Keratinocyte (primary cell): ENCODE data around the gene CIPC. TPM values are rescaled to one million over a fixed set of nuclear protein-coding genes. Genes with fewer than 3 reads are reported as not detected.

Experiments
- DNase-seq: peaks from one replicate; pipeline ENCODE4 v3.0.0-alpha.2; 2011; ENCODE audit warnings: low read depth, missing footprints, low spot score
- FAIRE-seq: peaks from 2 replicates; lab custom pipeline; 2011; peaks lifted over from hg19 to GRCh38; lab: Jason Lieb, UNC
- H2AFZ ChIP-seq: 2 replicates; pipeline ENCODE4 v1.6.0; 2012; ENCODE audit warnings: low read length, control low read depth, inconsistent platforms; ENCODE audit not compliant: control insufficient read depth
- H3K27ac ChIP-seq: 2 replicates; pipeline ENCODE4 v1.5.1; 2011; ENCODE audit warnings: low read length; ENCODE audit not compliant: control insufficient read depth, insufficient read depth
- H3K27me3 ChIP-seq: 3 replicates; pipeline ENCODE4 v1.6.0; 2011; ENCODE audit warnings: low read length; ENCODE audit not compliant: control insufficient read depth, insufficient read depth; ENCODE audit errors: extremely low read depth
- H3K36me3 ChIP-seq, 2 experiments: 2 replicates in 1 of 2; 3 replicates in 1 of 2; pipeline ENCODE4 v1.5.1; 2011; ENCODE audit warnings: low read length in 2 of 2, mild to moderate bottlenecking in 1 of 2; ENCODE audit not compliant: control insufficient read depth in 2 of 2, insufficient read depth in 2 of 2; ENCODE audit errors: extremely low read depth in 1 of 2
- H3K4me1 ChIP-seq: 3 replicates; pipeline ENCODE4 v1.5.1; 2011; ENCODE audit warnings: low read length; ENCODE audit not compliant: control insufficient read depth, insufficient read depth; ENCODE audit errors: extremely low read depth
- H3K4me2 ChIP-seq: 3 replicates; pipeline ENCODE4 v1.6.0; 2011; ENCODE audit warnings: low read depth, low read length; ENCODE audit not compliant: control insufficient read depth, insufficient read depth; ENCODE audit errors: extremely low read depth
- H3K4me3 ChIP-seq, 3 experiments: fragments of 200-600 bp in 1 of 3; sonication (generic) in 1 of 3; 2 replicates in 2 of 3; 3 replicates in 1 of 3; pipeline ENCODE4 v1.5.1; 2011 to 2016; ENCODE audit warnings: low read length in 3 of 3, mild to moderate bottlenecking in 3 of 3, control low read depth in 2 of 3, inconsistent platforms in 1 of 3, low read depth in 1 of 3, mixed read lengths in 1 of 3, mixed run types in 1 of 3, moderate library complexity in 1 of 3; ENCODE audit not compliant: control insufficient read depth in 2 of 3, insufficient read depth in 2 of 3; ENCODE audit errors: extremely low read depth in 1 of 3
- H3K79me2 ChIP-seq: 2 replicates; pipeline ENCODE4 v1.6.0; 2012; ENCODE audit warnings: low read length; ENCODE audit not compliant: control insufficient read depth, insufficient read depth
- H3K9ac ChIP-seq: 3 replicates; pipeline ENCODE4 v1.6.0; 2011; ENCODE audit warnings: low read length; ENCODE audit not compliant: control insufficient read depth, insufficient read depth; ENCODE audit errors: extremely low read depth
- H3K9me1 ChIP-seq: 3 replicates; pipeline ENCODE4 v1.6.0; 2011; ENCODE audit warnings: low read length; ENCODE audit not compliant: control insufficient read depth, insufficient read depth; ENCODE audit errors: extremely low read depth
- H3K9me3 ChIP-seq: 2 replicates; pipeline ENCODE4 v1.5.1; 2012; ENCODE audit warnings: low read depth, low read length; ENCODE audit not compliant: control insufficient read depth
- H4K20me1 ChIP-seq: 3 replicates; pipeline ENCODE4 v1.6.0; 2011; ENCODE audit warnings: low read length; ENCODE audit not compliant: control insufficient read depth, insufficient read depth; ENCODE audit errors: extremely low read depth
- CTCF ChIP-seq, 3 experiments: IDR thresholded peaks in 1 of 3; conservative IDR thresholded peaks in 1 of 3; optimal IDR thresholded peaks in 1 of 3; 2 replicates in 2 of 3; 3 replicates in 1 of 3; pipeline versions ENCODE3 to v1.5.1; 2011; ENCODE audit warnings: low read length in 3 of 3, mild to moderate bottlenecking in 3 of 3, moderate library complexity in 2 of 3, control low read depth in 1 of 3, inconsistent platforms in 1 of 3; ENCODE audit not compliant: insufficient read depth in 2 of 3; ENCODE audit errors: extremely low read depth in 1 of 3
- EZH2 ChIP-seq: IDR thresholded peaks from one replicate; pipeline ENCODE4 v1.6.1; 2012; ENCODE audit warnings: inconsistent platforms, mild to moderate bottlenecking, low read length, moderate library complexity
- dilution Hi-C: fragments of 300-500 bp; cut with MboI; formaldehyde crosslinking; loops from one replicate; pipeline ENCODE4 v1.7.0; 2020; ENCODE audit warnings: low sequenced_read_pairs; ENCODE audit not compliant: extremely low pct_ligation_motif_present
- polyA plus RNA-seq, 5 experiments: library from polyadenylated mRNA; depleted of rRNA in 3 of 5; stranded (reverse) in 3 of 5; stranded (forward) in 1 of 5; unstranded in 1 of 5; fragments of >200 nt; gene quantifications; 1 replicate in 1 of 5; 2 replicates in 3 of 5; 3 replicates in 1 of 5; pipeline versions ENCODE4 v1.2.1 to v1.2.3, GENCODE V29; 2011 to 2012; ENCODE audit warnings: missing spikeins in 2 of 5, low read depth in 1 of 5, low replicate concordance in 1 of 5

The CIPC gene
- polyA plus RNA-seq, 1 donor (not counting 4 experiments of a cell fraction or from before 2014, with no cell fraction given), result 13.2 TPM

GRCh38 chr14:77097006-77097699 is 905 bp upstream of the CIPC start:
- FAIRE-seq, result no peak
- Histone ChIP-seq H3K36me3 (no peaks in the 10 kb centered on the region), H3K27me3 (no peaks in the 10 kb centered on the region), H3K79me2 (peaks cover 14% of the 10 kb centered on the region), H3K9me1 (no peaks in the 10 kb centered on the region), H3K4me2 (peak overlapping the region; percentile 99), H4K20me1 (no peaks in the 10 kb centered on the region), H3K27ac (peak overlapping the region; percentile 94), H2AFZ (peak overlapping the region; percentile 82), H3K4me1 (peaks cover 25% of the 10 kb centered on the region), H3K9ac (peak overlapping the region; percentile 89), H3K4me3 (peak overlapping the region; percentile 77 to 96 (median 90)), H3K9me3 (no peaks in the 10 kb centered on the region)
- dilution Hi-C loops, result no loop called here
- DNase-seq, result no peak
- TF ChIP-seq EZH2 (no peak), CTCF (optimal IDR thresholded peaks at IDR 0.05 in 1 of 3, IDR thresholded peaks at IDR 0.05 in 1 of 3, conservative IDR thresholded peaks at IDR 0.05 in 1 of 3; ENCODE audit: extremely low read depth in 1 of 3, insufficient read depth in 2 of 3, low read length in 3 of 3) (no peak)

- peak overlapping the region; percentile 90 for H3K27ac ChIP-seq
- peaks cover 25% of the 10 kb centered on the region for H3K4me1 ChIP-seq
- TF ChIP-seq CTCF (optimal IDR thresholded peaks at IDR 0.05 in 1 of 3, IDR thresholded peaks at IDR 0.05 in 1 of 3, conservative IDR thresholded peaks at IDR 0.05 in 1 of 3; ENCODE audit: extremely low read depth in 1 of 3, insufficient read depth in 2 of 3, low read length in 3 of 3), result no peak
- TF ChIP-seq EZH2, result no peak
- H3K9me1 ChIP-seq, result no peaks in the 10 kb centered on the region
- no peaks in the 10 kb centered on the region for H4K20me1 ChIP-seq
- H3K27me3 ChIP-seq, result no peaks in the 10 kb centered on the region
- DNase-seq (no peak), FAIRE-seq (no peak)
- peak overlapping the region; percentile 98 for H3K9ac ChIP-seq
- no peaks in the 10 kb centered on the region for H3K36me3 ChIP-seq
- H3K9me3 ChIP-seq, result no peaks in the 10 kb centered on the region
- dilution Hi-C loops, result no loop called here
- peak overlapping the region; percentile 100 for H2AFZ ChIP-seq
- H3K4me2 ChIP-seq, result peak overlapping the region; percentile 97
- H3K79me2 ChIP-seq, result peaks cover 20% of the 10 kb centered on the region
- H3K4me3 ChIP-seq, result peak overlapping the region; percentile 92 to 97 (median 96)
Measured at GRCh38 chr14:77098529-77099353, 683 bp downstream of the CIPC start.
